ENCODE data around the gene BMP7.

- no peak for TF ChIP-seq RNF2 (IDR thresholded peaks at IDR 0.05)
- no peak for TF ChIP-seq CTCF (IDR thresholded peaks at IDR 0.05 in 2 of 3, conservative IDR thresholded peaks at IDR 0.05 in 1 of 3; ENCODE audit: insufficient read depth in 2 of 3, low read depth in 1 of 3, low read length in 3 of 3)
- TF ChIP-seq ZBTB26 (CRISPR knock-in tag; IDR thresholded peaks at IDR 0.05), result no peak
- no peak for TF ChIP-seq GABPB2 (CRISPR knock-in tag; conservative IDR thresholded peaks at IDR 0.05)
- TF ChIP-seq JUNB (CRISPR knock-in tag; conservative IDR thresholded peaks at IDR 0.05), result no peak
- no peak for TF ChIP-seq CEBPB (tag; IDR thresholded peaks at IDR 0.05)
- no peak for TF ChIP-seq KDM1A (IDR thresholded peaks at IDR 0.05)
Observed at GRCh38 chr20:57213924-57214323, 52.5 kb downstream of the BMP7 start.

Measured in K562 (cell line).